KBM-7 (cell line): Measurements from ENCODE around the gene CAMTA1.

ENCODE experiments used
- DNase-seq: peaks from one replicate; pipeline ENCODE4 v3.0.0-alpha.2; 2015
- in situ Hi-C: fragments of 300-500 bp; cut with MboI; formaldehyde crosslinking; loops from 2 replicates; pipeline ENCODE4 v1.14.3; 2020; ENCODE audit warnings: low sequenced_read_pairs, low pct_unique_long_range_greater_than_20kb, mixed read lengths

Gene CAMTA1

GRCh38 chr1:7639435-7640131, 854.3 kb downstream of the CAMTA1 start:
- in situ Hi-C loops, result no loop called here
- DNase-seq, result no peak

GRCh38 chr1:7640350-7640749, 855.1 kb downstream of the CAMTA1 start:
- DNase-seq, result no peak
- in situ Hi-C loops, result no loop called here

GRCh38 chr1:7640920-7641585, 855.8 kb downstream of the CAMTA1 start:
- DNase-seq, result no peak
- in situ Hi-C loops, result no loop called here

- no peak for DNase-seq
- in situ Hi-C loops, result no loop called here
Measured at GRCh38 chr1:7641587-7642417, 856.5 kb downstream of the CAMTA1 start.

GRCh38 chr1:7642418-7642704, 857.1 kb downstream of the CAMTA1 start:
- no peak for DNase-seq
- in situ Hi-C loops, result no loop called here

- DNase-seq, result no peak
- in situ Hi-C loops, result no loop called here
Measured at GRCh38 chr1:7642781-7643529, 857.7 kb downstream of the CAMTA1 start.

DNA sequence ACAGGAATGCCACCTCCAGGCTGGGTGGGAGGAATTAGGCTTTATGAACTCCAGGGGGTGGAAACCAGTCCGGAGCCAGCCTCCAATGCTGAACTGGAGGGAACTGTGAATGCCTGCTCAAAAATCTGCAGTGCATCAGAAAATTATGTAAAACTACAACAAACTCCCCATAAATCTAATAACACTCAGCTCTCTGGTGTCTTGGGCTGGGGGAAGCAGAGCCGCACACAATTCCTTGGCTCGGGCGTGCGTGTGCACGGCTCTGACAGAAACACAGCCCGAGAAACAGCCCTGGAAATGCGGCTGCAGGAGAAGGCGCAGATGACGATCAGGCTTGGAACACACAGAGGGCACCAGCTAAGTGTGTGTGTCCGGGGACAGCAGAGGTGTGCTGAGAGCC, 858.3 kb downstream of the CAMTA1 start:
- no peak for DNase-seq
- in situ Hi-C loops, result no loop called here

- in situ Hi-C loops, result no loop called here
- no peak for DNase-seq
Measured at GRCh38 chr1:7644086-7644485, 858.8 kb downstream of the CAMTA1 start.

DNA sequence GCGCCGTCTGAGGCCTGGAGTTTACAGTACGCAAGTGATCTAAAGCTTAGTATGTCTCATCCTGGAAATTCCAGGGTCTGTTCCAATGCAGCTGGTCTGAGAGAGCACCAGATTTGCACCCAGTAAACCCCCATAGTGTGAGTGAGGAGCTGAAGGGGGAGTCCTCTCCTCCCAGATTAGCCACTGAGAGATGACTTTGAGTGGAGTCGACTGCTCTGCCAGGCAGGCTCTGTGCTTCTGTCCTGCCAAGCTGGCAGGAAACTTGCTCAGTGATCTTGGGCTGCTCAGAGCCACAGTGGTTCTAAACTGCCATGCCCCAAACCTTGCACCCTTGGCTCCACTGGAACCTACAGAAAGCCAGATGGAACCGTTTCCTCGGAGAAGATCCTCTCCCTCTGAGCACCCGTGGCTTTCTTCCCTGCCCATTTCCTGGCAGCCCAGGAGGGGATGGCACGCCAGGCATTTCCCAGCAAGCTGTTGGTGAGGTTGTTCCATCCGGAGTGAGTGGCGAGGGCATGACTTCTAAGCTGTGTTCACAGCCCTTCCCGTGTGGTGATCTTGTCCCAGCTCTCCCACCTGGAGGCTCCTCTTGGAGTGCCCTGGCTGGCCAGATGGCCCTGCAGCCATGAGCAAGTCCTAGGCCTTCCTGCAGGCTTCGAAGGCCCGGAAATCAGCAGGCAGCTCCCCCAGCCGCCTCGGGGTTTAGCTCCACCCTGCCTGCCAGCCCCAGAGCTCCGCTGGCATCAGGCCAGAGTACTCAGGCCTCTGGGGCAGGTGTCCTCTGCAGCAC, 859.9 kb downstream of the CAMTA1 start:
- DNase-seq, result peak; percentile 47
- in situ Hi-C loops, result no loop called here

DNA sequence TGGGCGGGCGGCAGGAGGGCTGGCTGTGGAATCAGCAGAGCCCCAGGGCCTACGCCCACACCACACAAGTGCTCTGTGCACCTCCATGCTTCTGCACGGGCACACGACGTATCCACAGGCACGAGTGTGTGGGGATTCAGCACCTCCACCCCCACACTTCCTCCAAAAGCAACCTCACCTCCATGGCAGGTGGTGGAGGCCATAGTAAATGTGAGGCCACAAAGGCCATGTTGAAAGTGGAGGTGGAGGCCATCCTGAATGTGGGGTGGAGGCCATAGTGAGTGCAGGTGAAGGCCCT, 860.4 kb downstream of the CAMTA1 start:
- in situ Hi-C loops, result no loop called here
- no peak for DNase-seq

DNA sequence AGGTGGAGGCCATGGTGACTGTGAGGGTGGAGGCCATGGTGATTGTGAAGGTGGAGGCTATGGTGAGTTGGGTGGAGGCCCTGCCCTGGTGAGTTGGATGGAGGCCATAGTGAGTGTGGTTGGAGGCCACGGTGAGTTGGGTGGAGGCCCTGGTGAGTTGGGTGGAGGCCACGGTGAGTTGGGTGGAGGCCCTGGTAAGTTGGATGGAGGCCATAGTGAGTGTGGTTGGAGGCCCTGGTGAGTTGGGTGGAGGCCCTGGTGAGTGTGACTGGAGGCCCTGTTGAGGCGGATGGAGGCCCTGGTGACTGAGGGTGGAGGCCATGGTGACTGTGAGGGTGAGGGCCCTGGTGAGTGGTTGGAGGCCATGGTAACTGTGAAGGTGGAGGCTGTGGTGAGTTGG, 860.9 kb downstream of the CAMTA1 start:
- in situ Hi-C loops, result no loop called here
- no peak for DNase-seq

DNA sequence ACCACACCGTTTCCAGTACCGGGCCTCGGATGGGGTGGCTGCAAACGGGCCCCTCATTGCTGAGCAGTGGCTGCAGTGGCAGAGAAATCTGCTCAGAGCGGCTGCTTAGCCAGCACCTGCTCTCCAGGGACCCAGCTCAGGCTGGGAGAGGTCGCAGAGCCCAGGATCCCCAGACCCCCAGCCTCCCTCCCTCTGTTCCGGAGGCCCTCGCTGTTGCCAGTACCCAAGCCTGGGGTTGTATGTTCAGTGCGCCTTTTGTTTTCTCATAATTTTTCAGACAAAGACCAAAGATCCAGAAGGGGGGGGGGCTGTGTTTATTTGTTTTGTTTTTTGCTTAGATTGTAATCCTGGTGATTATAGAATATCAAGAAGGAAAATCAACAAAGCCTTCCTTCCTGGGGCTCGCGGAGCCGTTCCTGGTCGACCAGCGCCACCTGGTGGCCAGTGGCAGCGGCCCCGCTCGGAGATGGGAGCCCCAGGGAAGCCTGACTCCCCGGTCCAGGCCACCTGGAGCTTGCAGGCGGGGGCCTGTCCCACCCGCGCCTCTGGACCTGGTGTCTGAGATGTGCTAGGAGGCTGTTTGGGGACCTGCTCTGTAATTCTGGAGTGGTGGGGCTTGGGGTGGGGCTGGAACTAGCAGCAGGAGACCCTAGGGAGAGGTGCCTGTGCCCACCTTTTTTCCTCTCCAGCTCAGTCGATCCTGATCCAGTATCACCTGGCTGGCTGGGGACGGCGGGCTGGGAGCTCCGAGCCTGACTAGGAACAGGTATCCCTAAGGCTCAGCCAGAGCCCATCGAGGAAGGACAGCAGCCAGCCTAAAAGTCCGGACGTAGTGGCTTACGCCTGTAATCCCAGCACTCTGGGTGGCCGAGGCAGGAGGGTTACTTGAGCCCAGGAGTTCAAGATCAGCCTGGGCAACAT, 862.0 kb downstream of the CAMTA1 start:
- peak; percentile 49 for DNase-seq
- in situ Hi-C loops, result no loop called here

DNA sequence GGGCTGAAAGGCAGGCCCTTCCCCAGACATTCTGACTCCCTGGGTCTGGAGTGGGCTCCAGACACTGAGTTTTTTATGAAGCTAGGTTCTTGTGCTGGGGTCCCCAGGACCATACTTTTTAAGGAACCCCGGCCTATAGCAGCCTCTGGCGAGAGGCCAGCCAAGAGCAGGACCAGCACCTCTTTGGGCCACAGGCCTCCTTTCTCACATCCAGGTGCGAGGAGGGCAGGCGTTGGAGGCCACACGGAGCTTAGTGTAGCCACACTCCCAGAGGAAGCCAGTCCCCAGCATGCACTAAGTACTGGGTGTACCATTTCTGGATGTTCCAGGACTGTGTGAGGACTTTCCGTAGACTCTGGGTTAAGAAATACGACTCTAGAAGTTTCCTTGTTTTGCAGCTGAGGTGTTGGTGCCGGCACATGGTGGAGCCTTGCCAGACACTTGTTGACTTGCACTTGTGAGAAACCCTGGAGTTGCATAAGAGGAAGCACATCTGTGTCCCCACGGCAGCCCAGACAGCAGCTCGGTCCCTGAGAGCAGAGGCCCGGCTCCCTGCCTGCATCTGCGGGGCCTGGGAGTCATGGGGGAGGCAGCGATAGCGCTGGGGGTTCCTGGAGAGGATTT, 863.6 kb downstream of the CAMTA1 start:
- DNase-seq, result peak; percentile 90
- in situ Hi-C loops, result no loop called here

DNA sequence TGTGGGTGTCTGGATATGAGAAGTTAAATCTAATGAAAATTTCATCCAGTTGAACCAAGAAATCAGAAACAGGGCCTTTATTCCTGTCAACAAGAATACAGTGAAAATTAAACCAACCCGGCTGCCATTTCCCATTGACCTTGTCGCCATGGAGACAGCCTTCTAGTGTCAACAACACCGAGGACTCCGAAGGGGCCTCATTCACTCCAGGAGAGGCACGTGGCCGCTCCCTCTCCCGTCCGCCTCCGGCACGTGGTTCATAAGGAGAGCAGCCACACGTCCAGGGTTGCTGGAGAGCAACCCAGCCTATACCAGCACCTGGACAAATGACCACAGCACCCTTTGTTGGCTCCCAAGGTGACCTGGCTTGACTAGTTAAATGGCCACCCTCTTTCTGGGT, 865.5 kb downstream of the CAMTA1 start:
- in situ Hi-C loops, result no loop called here
- no peak for DNase-seq

DNA sequence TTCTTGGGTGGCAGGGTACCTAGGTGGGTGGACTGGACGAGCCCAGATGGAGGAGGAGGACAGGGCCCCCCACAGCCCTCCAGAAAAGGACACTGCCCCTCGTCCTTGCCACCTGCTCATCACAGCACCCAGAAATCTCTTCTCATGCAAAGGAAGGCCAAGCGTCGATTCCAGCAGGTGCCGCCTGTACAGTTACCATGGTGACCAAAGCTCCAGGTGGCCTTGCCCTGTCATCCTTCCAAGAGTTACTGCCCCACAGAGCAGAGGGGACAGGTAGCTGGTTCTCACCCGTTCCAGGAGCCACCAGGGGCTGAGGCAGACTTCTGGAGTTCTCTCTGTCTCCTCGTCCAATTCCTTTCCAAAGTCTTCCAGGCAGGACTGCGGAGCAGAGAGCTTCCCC, 865.9 kb downstream of the CAMTA1 start:
- in situ Hi-C loops, result no loop called here
- DNase-seq, result no peak

DNA sequence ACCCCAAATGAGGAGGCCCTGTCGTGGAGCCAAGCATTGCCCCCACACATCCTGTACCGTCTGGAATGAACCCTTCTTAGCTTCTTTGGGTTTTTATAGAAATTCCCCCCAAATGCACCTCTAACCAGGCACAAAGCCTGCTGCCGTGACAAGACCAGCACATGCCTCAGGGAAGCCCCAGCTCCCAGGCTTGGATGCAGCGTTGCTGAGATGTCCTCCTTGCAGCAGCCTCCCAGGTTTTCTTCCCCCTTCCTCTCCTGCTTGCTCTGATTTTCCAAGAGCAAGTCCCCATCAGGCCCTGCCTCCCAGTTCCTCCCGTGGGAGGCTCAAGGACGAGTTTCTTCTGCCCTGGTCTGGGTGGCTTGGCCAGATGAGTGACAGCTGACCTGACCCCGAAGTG, 866.8 kb downstream of the CAMTA1 start:
- no peak for DNase-seq
- in situ Hi-C loops, result no loop called here

- in situ Hi-C loops, result no loop called here
- no peak for DNase-seq
Measured at GRCh38 chr1:7652515-7653098, 867.4 kb downstream of the CAMTA1 start.
